NT2/D1 (cell line): ENCODE measurements around the gene ALDH4A1.

Experiments used
- DNase-seq: peaks from one replicate; pipeline ENCODE4 v3.0.0-alpha.2; 2011; ENCODE audit warnings: low read depth, low spot score
- H3K27me3 ChIP-seq: 2 replicates; pipeline ENCODE4 v1.6.0; 2011; ENCODE audit warnings: mild to moderate bottlenecking; ENCODE audit not compliant: insufficient read length, insufficient read depth
- H3K36me3 ChIP-seq: 2 replicates; pipeline ENCODE4 v1.6.1; 2011; ENCODE audit warnings: mild to moderate bottlenecking, low read length, mixed read lengths; ENCODE audit not compliant: insufficient read depth, insufficient read length
- H3K4me1 ChIP-seq: 2 replicates; pipeline ENCODE4 v1.5.1; 2011; ENCODE audit not compliant: insufficient read depth, insufficient read length
- H3K4me3 ChIP-seq: 2 replicates; pipeline ENCODE4 v1.5.1; 2011; ENCODE audit warnings: low read depth; ENCODE audit not compliant: insufficient read length
- H3K9ac ChIP-seq: 2 replicates; pipeline ENCODE4 v1.6.0; 2011; ENCODE audit warnings: low read depth; ENCODE audit not compliant: insufficient read length
- H3K9me3 ChIP-seq: 2 replicates; pipeline ENCODE4 v1.5.1; 2011; ENCODE audit warnings: mild to moderate bottlenecking, low read length; ENCODE audit not compliant: insufficient read depth
- SUZ12 ChIP-seq: IDR thresholded peaks from 2 replicates; pipeline ENCODE4 v1.6.1; 2011; ENCODE audit not compliant: insufficient read length, insufficient read depth; ENCODE audit errors: extremely low read depth
- YY1 ChIP-seq: IDR thresholded peaks from 2 replicates; pipeline ENCODE4 v1.6.1; 2011; ENCODE audit not compliant: insufficient read length, insufficient read depth
- ZNF274 ChIP-seq: IDR thresholded peaks from 2 replicates; pipeline ENCODE4 v1.6.1; 2011; ENCODE audit warnings: mild to moderate bottlenecking, low read depth, low read length

Gene ALDH4A1

DNA sequence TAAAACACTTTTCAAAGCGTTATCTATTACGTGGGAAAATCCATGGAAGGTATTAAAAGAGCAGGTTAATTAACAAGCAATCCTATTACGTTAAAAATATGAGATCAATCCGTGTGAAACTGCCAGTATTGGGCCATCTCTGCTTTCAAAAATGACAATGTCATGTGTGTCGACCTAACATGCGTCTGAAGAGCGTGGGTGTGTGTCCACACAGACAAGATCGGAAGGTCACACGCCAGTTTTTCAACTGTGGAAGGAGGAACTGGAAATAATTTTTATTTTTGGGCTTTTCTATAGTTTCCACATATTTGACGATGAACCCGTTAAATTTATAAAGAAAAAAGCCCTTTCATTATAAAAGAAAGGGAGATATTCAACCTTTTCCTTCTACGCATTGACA, 17.6 kb upstream of the ALDH4A1 start:
- TF ChIP-seq ZNF274 (no peak), YY1 (no peak), SUZ12 (no peak)
- Histone ChIP-seq H3K27me3 (no peaks in the 10 kb centered on the region), H3K4me3 (no peak overlapping the region), H3K9me3 (no peaks in the 10 kb centered on the region), H3K9ac (no peak overlapping the region), H3K36me3 (peaks cover 54% of the 10 kb centered on the region), H3K4me1 (peaks cover 17% of the 10 kb centered on the region)
- DNase-seq: no peak

GRCh38 chr1:18919197-18919905, 17.0 kb upstream of the ALDH4A1 start:
- H3K4me3 ChIP-seq: no peak overlapping the region
- peaks cover 56% of the 10 kb centered on the region for H3K36me3 ChIP-seq
- H3K4me1 ChIP-seq: peaks cover 17% of the 10 kb centered on the region
- no peaks in the 10 kb centered on the region for H3K27me3 ChIP-seq
- TF ChIP-seq YY1: no peak
- TF ChIP-seq ZNF274: no peak
- TF ChIP-seq SUZ12: no peak
- no peak for DNase-seq
- no peaks in the 10 kb centered on the region for H3K9me3 ChIP-seq
- no peak overlapping the region for H3K9ac ChIP-seq

GRCh38 chr1:18918417-18918816, 16.1 kb upstream of the ALDH4A1 start:
- Histone ChIP-seq H3K4me3 (no peak overlapping the region), H3K4me1 (peaks cover 18% of the 10 kb centered on the region), H3K27me3 (no peaks in the 10 kb centered on the region), H3K9ac (no peak overlapping the region), H3K9me3 (no peaks in the 10 kb centered on the region), H3K36me3 (peaks cover 58% of the 10 kb centered on the region)
- TF ChIP-seq SUZ12 (no peak), ZNF274 (no peak), YY1 (no peak)
- no peak for DNase-seq

- TF ChIP-seq YY1 (no peak), SUZ12 (no peak)
- no peak for DNase-seq
- Histone ChIP-seq H3K36me3 (peaks cover 70% of the 10 kb centered on the region), H3K9me3 (no peaks in the 10 kb centered on the region), H3K9ac (no peak overlapping the region), H3K4me3 (no peak overlapping the region), H3K4me1 (peaks cover 17% of the 10 kb centered on the region), H3K27me3 (no peaks in the 10 kb centered on the region)
Measured at GRCh38 chr1:18917071-18917799, 14.9 kb upstream of the ALDH4A1 start.

DNA sequence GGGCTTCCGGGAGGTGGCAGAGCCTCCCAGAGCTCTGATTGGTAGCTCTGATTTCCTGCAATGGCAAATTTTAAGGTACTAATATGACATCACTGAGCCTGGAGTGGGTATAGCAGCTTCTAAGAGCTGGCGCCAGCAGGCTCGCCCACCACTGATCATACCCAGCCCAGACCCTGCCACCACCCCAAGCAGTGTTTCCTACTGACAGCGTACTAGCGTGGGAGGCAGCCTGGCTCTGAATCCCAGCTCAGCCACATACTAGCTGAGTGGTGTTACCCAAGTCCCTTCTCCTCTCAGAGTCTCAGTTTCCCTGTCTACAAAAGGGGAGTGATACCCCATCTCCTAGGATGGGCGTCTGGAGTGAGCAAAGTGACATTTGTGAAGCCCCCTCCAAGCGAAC, 13.0 kb upstream of the ALDH4A1 start:
- H3K9me3 ChIP-seq: no peaks in the 10 kb centered on the region
- DNase-seq: no peak
- peaks cover 74% of the 10 kb centered on the region for H3K36me3 ChIP-seq
- H3K4me3 ChIP-seq: no peak overlapping the region
- no peak overlapping the region for H3K9ac ChIP-seq
- no peaks in the 10 kb centered on the region for H3K27me3 ChIP-seq
- peaks cover 7% of the 10 kb centered on the region for H3K4me1 ChIP-seq
- no peak for TF ChIP-seq YY1
- no peak for TF ChIP-seq ZNF274
- TF ChIP-seq SUZ12: no peak

GRCh38 chr1:18913065-18913835, 10.9 kb upstream of the ALDH4A1 start:
- peak; percentile 42 for DNase-seq

GRCh38 chr1:18912550-18912949, 10.2 kb upstream of the ALDH4A1 start:
- H3K9me3 ChIP-seq: no peaks in the 10 kb centered on the region
- H3K27me3 ChIP-seq: no peaks in the 10 kb centered on the region
- no peak overlapping the region for H3K9ac ChIP-seq
- no peak overlapping the region for H3K4me3 ChIP-seq
- peaks cover 12% of the 10 kb centered on the region for H3K4me1 ChIP-seq
- no peak for DNase-seq
- H3K36me3 ChIP-seq: peaks cover 75% of the 10 kb centered on the region
- no peak for TF ChIP-seq YY1
- TF ChIP-seq SUZ12: no peak
- TF ChIP-seq ZNF274: no peak

More at GRCh38 chr1:18913065-18913835, 10.9 kb upstream of the ALDH4A1 start:
- H3K27me3 ChIP-seq: no peaks in the 10 kb centered on the region
- peaks cover 8% of the 10 kb centered on the region for H3K4me1 ChIP-seq
- peaks cover 74% of the 10 kb centered on the region for H3K36me3 ChIP-seq
- no peaks in the 10 kb centered on the region for H3K9me3 ChIP-seq
- TF ChIP-seq YY1 (no peak), ZNF274 (no peak), SUZ12 (no peak)
- H3K4me3 ChIP-seq: no peak overlapping the region
- H3K9ac ChIP-seq: no peak overlapping the region
